HEK293T (cell line): ENCODE data around the gene EVPL.

ENCODE experiments used
- BHLHE40 ChIP-seq: fragments of 450-650 bp; IDR thresholded peaks from 2 replicates; pipeline ENCODE4 v1.6.1; 2016; ENCODE audit warnings: mild to moderate bottlenecking, moderate library complexity, borderline replicate concordance
- CTBP1 ChIP-seq: fragments of 450-650 bp; IDR thresholded peaks from 2 replicates; pipeline ENCODE4 v1.6.1; 2016; ENCODE audit warnings: borderline replicate concordance
- FOXA1 ChIP-seq: fragments of 450-650 bp; IDR thresholded peaks from 2 replicates; pipeline ENCODE4 v1.6.1; 2016; ENCODE audit warnings: mild to moderate bottlenecking
- FOXM1 ChIP-seq: fragments of 450-650 bp; IDR thresholded peaks from 2 replicates; pipeline ENCODE4 v1.6.1; 2017; ENCODE audit warnings: mild to moderate bottlenecking, borderline replicate concordance
- HDGF ChIP-seq: fragments of 450-650 bp; IDR thresholded peaks from 2 replicates; pipeline ENCODE4 v1.6.1; 2017; ENCODE audit warnings: antibody characterized with exemption, borderline replicate concordance
- L3MBTL2 ChIP-seq: fragments of 450-650 bp; conservative IDR thresholded peaks from 2 replicates; pipeline ENCODE4 v1.6.1; 2016; ENCODE audit warnings: mild to moderate bottlenecking
- LEF1 ChIP-seq: fragments of 450-650 bp; IDR thresholded peaks from 2 replicates; pipeline ENCODE4 v1.6.1; 2017; ENCODE audit warnings: mild to moderate bottlenecking, borderline replicate concordance
- NFRKB ChIP-seq: fragments of 450-650 bp; IDR thresholded peaks from 2 replicates; pipeline ENCODE4 v1.6.1; 2016; ENCODE audit warnings: mild to moderate bottlenecking, moderate library complexity
- SP1 ChIP-seq: fragments of 450-650 bp; IDR thresholded peaks from 2 replicates; pipeline ENCODE4 v1.6.1; 2017
- SUZ12 ChIP-seq: fragments of 450-650 bp; IDR thresholded peaks from 2 replicates; pipeline ENCODE4 v1.6.1; 2016; ENCODE audit warnings: mild to moderate bottlenecking
- TARDBP ChIP-seq: fragments of 450-650 bp; IDR thresholded peaks from 2 replicates; pipeline ENCODE4 v1.6.1; 2016
- ZNF384 ChIP-seq: fragments of 450-650 bp; IDR thresholded peaks from 2 replicates; pipeline ENCODE4 v1.6.1; 2016

DNA sequence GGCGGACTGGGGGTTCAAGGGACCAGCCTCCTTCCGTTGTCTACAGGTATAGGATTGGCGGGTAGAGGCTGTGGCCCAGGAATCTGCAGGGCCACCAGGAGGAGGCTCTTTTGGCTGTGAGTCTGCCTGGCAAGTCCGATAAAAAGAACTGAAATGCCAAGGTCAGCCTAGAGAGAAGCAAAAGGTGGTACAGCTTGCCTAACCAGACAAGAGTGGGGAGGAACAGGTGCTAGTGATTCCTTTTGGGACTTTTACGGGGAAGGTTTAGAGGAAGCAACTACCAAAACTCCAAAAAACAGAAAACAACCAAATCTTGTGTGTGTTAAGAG is 5.6 kb upstream of the EVPL start:
- no peak for TF ChIP-seq SUZ12
- no peak for TF ChIP-seq HDGF
- TF ChIP-seq ZNF384 = no peak
- no peak for TF ChIP-seq SP1
- TF ChIP-seq L3MBTL2 = no peak
- no peak for TF ChIP-seq FOXA1
- TF ChIP-seq LEF1 = no peak
- no peak for TF ChIP-seq FOXM1
- TF ChIP-seq NFRKB = no peak
- TF ChIP-seq CTBP1 = no peak
- no peak for TF ChIP-seq TARDBP
- TF ChIP-seq BHLHE40 = no peak
